Measurements from ENCODE around the gene OST4.

OST4 gene

GRCh38 chr2:27087823-27088410, 16.5 kb upstream of the OST4 start:
- H3K27ac ChIP-seq (ENCODE audit: low read length): no peak overlapping the region
- peaks cover 8% of the 10 kb centered on the region for H3K4me1 ChIP-seq (ENCODE audit: low read length)
- no peaks in the 10 kb centered on the region for H3K27me3 ChIP-seq (ENCODE audit: low read depth, low read length)
- H3K4me3 ChIP-seq (ENCODE audit: low read length): no peak overlapping the region
- no peaks in the 10 kb centered on the region for H3K9me3 ChIP-seq (ENCODE audit: insufficient read depth, low read length)
- no peaks in the 10 kb centered on the region for H3K36me3 ChIP-seq (replicated peaks; ENCODE audit: low read depth, low read length)
- H4K20me1 ChIP-seq (ENCODE audit: insufficient read depth, low read length): no peaks in the 10 kb centered on the region
- peak overlapping the region; percentile 84; the same call in 1 of the 2 replicates for H3K4me2 ChIP-seq (ENCODE audit: low read length)
- H3K9ac ChIP-seq (ENCODE audit: low read length): no peak overlapping the region
- H3K79me2 ChIP-seq (ENCODE audit: low read length): no peaks in the 10 kb centered on the region
- no peak for TF ChIP-seq EZH2phosphoT487 (IDR thresholded peaks at IDR 0.05; ENCODE audit: low read depth)
- no peak for TF ChIP-seq CTCF (IDR thresholded peaks at IDR 0.05; ENCODE audit: low read depth, low read length)
- no peak overlapping the region for H2AFZ ChIP-seq (ENCODE audit: low read depth, low read length)

GRCh38 chr2:27086724-27087593, 15.5 kb upstream of the OST4 start, which contains the start of gene KHK:
Gene KHK, plus strand, starts transcription at chr2:27086772. Its CDS starts 488 bp downstream, at chr2:27087260.
- H3K4me3 ChIP-seq (ENCODE audit: low read length): peak within 1 kb of the TSS; percentile 82
- H3K27ac ChIP-seq (ENCODE audit: low read length): peak within 1 kb of the TSS; percentile 14; the same call in 1 of the 2 replicates
- peaks cover 8% of the 10 kb centered on the region for H3K4me1 ChIP-seq (ENCODE audit: low read length)
- no peaks in the 10 kb centered on the region for H4K20me1 ChIP-seq (ENCODE audit: insufficient read depth, low read length)
- H3K9ac ChIP-seq (ENCODE audit: low read length): peak within 1 kb of the TSS; percentile 70
- H3K27me3 ChIP-seq (ENCODE audit: low read depth, low read length): no peaks in the 10 kb centered on the region
- TF ChIP-seq EZH2phosphoT487 (IDR thresholded peaks at IDR 0.05; ENCODE audit: low read depth) (no peak), CTCF (IDR thresholded peaks at IDR 0.05; ENCODE audit: low read depth, low read length) (no peak)
- peak within 1 kb of the TSS; percentile 96 for H3K4me2 ChIP-seq (ENCODE audit: low read length)
- H3K36me3 ChIP-seq (replicated peaks; ENCODE audit: low read depth, low read length): no peaks in the 10 kb centered on the region
- H2AFZ ChIP-seq (ENCODE audit: low read depth, low read length): peak within 1 kb of the TSS; percentile 28
- H3K9me3 ChIP-seq (ENCODE audit: insufficient read depth, low read length): no peaks in the 10 kb centered on the region
- no peaks in the 10 kb centered on the region for H3K79me2 ChIP-seq (ENCODE audit: low read length)

- H3K9me3 ChIP-seq (ENCODE audit: insufficient read depth, low read length): no peaks in the 10 kb centered on the region
- TF ChIP-seq CTCF (IDR thresholded peaks at IDR 0.05; ENCODE audit: low read depth, low read length): peak; percentile 57
- TF ChIP-seq EZH2phosphoT487 (IDR thresholded peaks at IDR 0.05; ENCODE audit: low read depth): no peak
- 0 out of 2 replicates have a peak overlapping the region, but pooled peaks have one; percentile 27 for H2AFZ ChIP-seq (ENCODE audit: low read depth, low read length)
- no peaks in the 10 kb centered on the region for H3K79me2 ChIP-seq (ENCODE audit: low read length)
- H3K9ac ChIP-seq (ENCODE audit: low read length): peak overlapping the region; percentile 70
- H3K27ac ChIP-seq (ENCODE audit: low read length): peak overlapping the region; percentile 14; the same call in 1 of the 2 replicates
- no peaks in the 10 kb centered on the region for H4K20me1 ChIP-seq (ENCODE audit: insufficient read depth, low read length)
- no peaks in the 10 kb centered on the region for H3K36me3 ChIP-seq (replicated peaks; ENCODE audit: low read depth, low read length)
- peak overlapping the region; percentile 96 for H3K4me2 ChIP-seq (ENCODE audit: low read length)
- H3K4me3 ChIP-seq (ENCODE audit: low read length): peak overlapping the region; percentile 82
- no peaks in the 10 kb centered on the region for H3K27me3 ChIP-seq (ENCODE audit: low read depth, low read length)
- H3K4me1 ChIP-seq (ENCODE audit: low read length): peaks cover 15% of the 10 kb centered on the region
Observed at GRCh38 chr2:27086090-27086723, 14.8 kb upstream of the OST4 start.
